CD4-positive, alpha-beta T cell (primary cell): ENCODE data around the gene SPDYE1. TPM values are rescaled to one million over a fixed set of nuclear protein-coding genes. Genes with fewer than 3 reads are reported as not detected.
A peak's percentile ranks its signal among the peaks of the same experiment; 100 is the strongest.

ENCODE experiments used
- ATAC-seq: fragments of 200-7000 bp; cut with Tn5 transposase; one replicate; pipeline ENCODE4 v1.10.0; 2022; ENCODE audit warnings: mild to moderate bottlenecking; ENCODE audit not compliant: poor library complexity
- CTCF ChIA-PET: fragments of 350-600 bp; sonication (Branson Sonifier 250); formaldehyde crosslinking; loops from one replicate; lab custom pipeline; 2021; ENCODE audit warnings: antibody characterized with exemption, inconsistent platforms; lab: Charles Lee
- POLR2A ChIA-PET: fragments of 350-600 bp; sonication (Branson Sonifier 250); formaldehyde crosslinking; loops from one replicate; lab custom pipeline; 2021; ENCODE audit warnings: antibody characterized with exemption, inconsistent platforms; lab: Charles Lee
- DNase-seq, 14 experiments: peaks; one replicate each; pipeline ENCODE4 v3.0.0-alpha.2; 2013 to 2020; ENCODE audit warnings: mixed read lengths in 2 of 14
- H3K27ac ChIP-seq, 2 donors: one replicate each; pipeline versions ENCODE4 v1.5.1 to v1.7.0; 2013; ENCODE audit warnings: low read length in 2 of 2, low read depth in 1 of 2, mild to moderate bottlenecking in 1 of 2
- H3K27me3 ChIP-seq, 2 experiments: 1 replicate in 1 of 2; 2 replicates in 1 of 2; pipeline versions ENCODE4 v1.6.1 to v1.7.0; 2013; ENCODE audit warnings: low read length in 2 of 2, control low read depth in 1 of 2, mild to moderate bottlenecking in 1 of 2, moderate library complexity in 1 of 2; ENCODE audit not compliant: insufficient read depth in 2 of 2, control insufficient read depth in 1 of 2
- H3K36me3 ChIP-seq: one replicate; pipeline ENCODE4 v1.6.1; 2013; ENCODE audit warnings: low read length, control low read depth; ENCODE audit not compliant: insufficient read depth
- H3K4me1 ChIP-seq: one replicate; pipeline ENCODE4 v1.6.1; 2013; ENCODE audit warnings: low read length, control low read depth; ENCODE audit not compliant: insufficient read depth
- H3K4me3 ChIP-seq: one replicate; pipeline ENCODE4 v1.5.1; 2013; ENCODE audit warnings: mild to moderate bottlenecking, low read length, moderate library complexity
- H3K9me3 ChIP-seq, 2 experiments: 1 replicate in 1 of 2; 2 replicates in 1 of 2; pipeline versions ENCODE4 v1.6.1 to v1.7.0; 2013; ENCODE audit warnings: low read length in 2 of 2, mild to moderate bottlenecking in 2 of 2, control low read depth in 1 of 2, moderate library complexity in 1 of 2; ENCODE audit not compliant: control insufficient read depth in 1 of 2, insufficient read depth in 1 of 2
- H3K27ac Mint-ChIP-seq: one replicate; pipeline ENCODE4 v1.8.0; 2020; ENCODE audit warnings: mixed read lengths
- H3K27me3 Mint-ChIP-seq: one replicate; pipeline ENCODE4 v1.8.0; 2021; ENCODE audit warnings: mixed read lengths
- H3K36me3 Mint-ChIP-seq: one replicate; pipeline ENCODE4 v1.8.0; 2021; ENCODE audit warnings: low read depth, mixed read lengths
- H3K4me1 Mint-ChIP-seq: one replicate; pipeline ENCODE4 v1.8.0; 2021; ENCODE audit warnings: low read depth, mixed read lengths
- H3K4me3 Mint-ChIP-seq: one replicate; pipeline ENCODE4 v1.8.0; 2020; ENCODE audit warnings: mild to moderate bottlenecking, mixed read lengths
- H3K9me3 Mint-ChIP-seq: one replicate; pipeline ENCODE4 v1.8.0; 2020; ENCODE audit warnings: mixed read lengths
- intact Hi-C, 2 experiments: fragments of 100-400 bp; cut with DNase I in 1 of 2; cut with micrococcal nuclease in 1 of 2; formaldehyde crosslinking; loops; one replicate each; pipeline versions ENCODE4 v1.15.1 to v1.9.0; 2023 to 2025; cut with DNase I, micrococcal nuclease
- total RNA-seq, 174 experiments: library from RNA in 2 of 174; stranded (reverse) in 2 of 174; gene quantifications; one replicate each; pipeline ENCODE4 v1.2.3 and lab custom pipeline; 2021 to 2026
- TF ChIP-seq, protein P1 (sequence below): fragments of 200-600 bp; IDR thresholded peaks from one replicate; pipeline ENCODE4 v1.8.0; 2022; ENCODE audit warnings: antibody characterized with exemption, mild to moderate bottlenecking

Gene SPDYE1
- total RNA-seq, 2 experiments from 2014 or later: not detected

DNA sequence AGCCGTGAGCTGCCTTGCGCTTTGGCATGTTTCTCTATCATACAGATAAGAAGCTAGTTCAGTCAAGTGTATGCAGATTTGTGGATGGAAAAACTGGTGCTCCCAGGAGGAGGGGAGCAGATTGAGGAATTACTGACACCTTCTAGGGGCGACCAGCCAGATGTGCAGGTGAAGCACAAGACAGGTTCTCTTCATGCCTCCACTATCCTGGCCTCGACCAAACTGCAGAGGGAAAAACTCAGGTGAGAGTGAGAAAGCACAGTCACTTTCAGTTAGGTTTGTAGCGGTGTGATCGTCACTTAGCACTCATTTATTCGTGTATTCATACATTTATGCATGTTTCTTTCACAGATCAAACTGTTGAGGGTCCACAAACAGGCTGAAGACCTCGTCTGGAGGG lies 46.2 kb downstream of the SPDYE1 start:
- Mint-ChIP-seq H3K4me1 (peaks cover 52% of the 10 kb centered on the region), H3K36me3 (peaks cover 44% of the 10 kb centered on the region), H3K27me3 (no peaks in the 10 kb centered on the region), H3K27ac (peak overlapping the region; percentile 91), H3K9me3 (no peaks in the 10 kb centered on the region), H3K4me3 (peak overlapping the region; percentile 87)
- Histone ChIP-seq H3K36me3 (peaks cover 8% of the 10 kb centered on the region), H3K4me1 (peaks cover 59% of the 10 kb centered on the region), H3K9me3 (no peaks in the 10 kb centered on the region), H3K27ac (peak overlapping the region; percentile 89), H3K4me3 (peak overlapping the region; percentile 99), H3K27me3 (no peaks in the 10 kb centered on the region)
- TF ChIP-seq, protein P1, sequence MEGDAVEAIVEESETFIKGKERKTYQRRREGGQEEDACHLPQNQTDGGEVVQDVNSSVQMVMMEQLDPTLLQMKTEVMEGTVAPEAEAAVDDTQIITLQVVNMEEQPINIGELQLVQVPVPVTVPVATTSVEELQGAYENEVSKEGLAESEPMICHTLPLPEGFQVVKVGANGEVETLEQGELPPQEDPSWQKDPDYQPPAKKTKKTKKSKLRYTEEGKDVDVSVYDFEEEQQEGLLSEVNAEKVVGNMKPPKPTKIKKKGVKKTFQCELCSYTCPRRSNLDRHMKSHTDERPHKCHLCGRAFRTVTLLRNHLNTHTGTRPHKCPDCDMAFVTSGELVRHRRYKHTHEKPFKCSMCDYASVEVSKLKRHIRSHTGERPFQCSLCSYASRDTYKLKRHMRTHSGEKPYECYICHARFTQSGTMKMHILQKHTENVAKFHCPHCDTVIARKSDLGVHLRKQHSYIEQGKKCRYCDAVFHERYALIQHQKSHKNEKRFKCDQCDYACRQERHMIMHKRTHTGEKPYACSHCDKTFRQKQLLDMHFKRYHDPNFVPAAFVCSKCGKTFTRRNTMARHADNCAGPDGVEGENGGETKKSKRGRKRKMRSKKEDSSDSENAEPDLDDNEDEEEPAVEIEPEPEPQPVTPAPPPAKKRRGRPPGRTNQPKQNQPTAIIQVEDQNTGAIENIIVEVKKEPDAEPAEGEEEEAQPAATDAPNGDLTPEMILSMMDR: no peak
- POLR2A ChIA-PET: interaction anchor here (0.8 to 2.1 kb wide), 15 partner anchors 17 to 753 kb away, joined by 3 to 16 read pairs (median 4); partner anchors contain the start of genes DDX56, MRPS24, NUDCD3 and OGDH
- DNase-seq (peak in 1 of 14 experiments; percentile 13), ATAC-seq (no peak)
- CTCF ChIA-PET: interaction anchor here (1.3 to 1.8 kb wide), 3 partner anchors 24 to 37 kb away, joined by 4 to 8 read pairs (median 5); no protein-coding TSS in a partner anchor
- intact Hi-C loops: loop anchor here (2.0 to 10.0 kb wide), 4 partner anchors 25 to 751 kb away; partner anchors contain the start of genes DDX56 (in 1 of the 2), NUDCD3 (in 1 of the 2) and PPIA (in 1 of the 2)

DNA sequence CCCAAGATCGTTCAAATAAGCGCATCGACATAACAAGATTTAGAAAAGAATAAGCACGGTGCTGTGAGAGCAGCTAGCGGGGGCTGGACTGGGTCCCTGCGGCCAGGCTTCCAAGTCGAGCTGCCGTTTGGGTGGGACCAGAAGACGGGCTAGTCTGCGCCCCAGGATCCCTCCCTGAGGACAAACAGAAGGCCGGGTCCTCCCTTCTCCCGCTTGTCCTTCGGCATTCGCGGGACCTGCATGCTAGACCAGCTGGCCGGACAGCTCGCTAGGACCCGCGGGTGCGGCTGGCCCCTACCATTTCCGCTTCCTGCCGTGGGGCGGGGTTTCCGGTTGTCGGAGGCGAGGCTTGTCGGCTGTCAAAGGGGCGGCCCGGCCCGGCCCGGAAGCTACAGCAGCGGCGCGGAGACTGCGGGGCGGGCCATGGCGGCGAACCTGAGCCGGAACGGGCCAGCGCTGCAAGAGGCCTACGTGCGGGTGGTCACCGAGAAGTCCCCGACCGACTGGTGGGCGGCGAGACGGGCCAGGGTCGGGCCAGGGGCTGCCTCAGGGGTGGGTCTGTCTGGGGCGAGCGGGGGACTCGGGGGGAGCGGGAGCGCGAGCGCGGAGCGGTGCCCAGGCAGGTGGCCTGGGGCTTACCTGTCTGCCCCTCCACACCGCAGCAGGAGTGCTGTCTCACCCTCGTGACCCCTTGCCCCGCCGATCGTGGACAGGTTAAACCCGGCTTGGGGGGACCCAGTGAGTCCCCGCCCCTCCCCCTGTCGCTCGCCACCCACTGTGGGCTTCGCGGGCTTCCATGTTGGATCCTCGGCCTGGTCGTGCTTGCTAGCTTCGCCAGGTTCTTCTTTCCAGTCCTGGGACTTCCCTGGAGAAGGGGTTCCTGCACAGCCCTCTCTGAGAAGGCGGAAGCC lies 46.9 kb downstream of the SPDYE1 start, which contains the start of gene DBNL:
TSS of gene DBNL (plus strand) at position 388 of the 911 bp plus-strand sequence. CDS start at position 424, 36 bp downstream.
- H3K4me3 Mint-ChIP-seq: peak within 1 kb of the TSS; percentile 87
- H3K27ac Mint-ChIP-seq: peak within 1 kb of the TSS; percentile 91
- H3K4me3 ChIP-seq: peak within 1 kb of the TSS; percentile 99
- intact Hi-C loops: loop anchor here (1.0 to 10.0 kb wide), 7 partner anchors 26 to 750 kb away; partner anchors contain the start of genes DDX56 (in 1 of the 2), NUDCD3 (in 1 of the 2), POLD2 (in 1 of the 2) and POLM (in 1 of the 2)
- no peaks in the 10 kb centered on the region for H3K9me3 Mint-ChIP-seq
- peaks cover 12% of the 10 kb centered on the region for H3K36me3 ChIP-seq
- ChIA-PET CTCF (interaction anchor here (1.0 to 1.8 kb wide), 4 partner anchors 25 to 529 kb away, joined by 3 to 8 read pairs (median 4); partner anchors contain the start of gene DDX56), POLR2A (interaction anchor here (0.8 to 2.1 kb wide), 17 partner anchors 16 to 752 kb away, joined by 3 to 16 read pairs (median 4); partner anchors contain the start of genes AEBP1, DDX56, MRPS24 and NUDCD3)
- peaks cover 50% of the 10 kb centered on the region for H3K4me1 Mint-ChIP-seq
- H3K27me3 ChIP-seq: no peaks in the 10 kb centered on the region
- H3K9me3 ChIP-seq: no peaks in the 10 kb centered on the region
- peak within 1 kb of the TSS; percentile 89 for H3K27ac ChIP-seq
- peak; percentile 54 for ATAC-seq
- peaks cover 62% of the 10 kb centered on the region for H3K4me1 ChIP-seq
- TF ChIP-seq, protein P1: no peak
- H3K27me3 Mint-ChIP-seq: no peaks in the 10 kb centered on the region
- peaks cover 45% of the 10 kb centered on the region for H3K36me3 Mint-ChIP-seq
- DNase-seq: peak; percentile 75 to 92 (median 88)
